GM21447 (cell line): ENCODE data around the gene LRRN4.
"Not testable (repeated sequence)": the region's sequence is repeated elsewhere in the genome, so short reads cannot be mapped to it uniquely, and the experiment has no call there.

ENCODE experiments used
- ATAC-seq: cut with Tn5 transposase; IDR thresholded peaks from one replicate; pipeline ENCODE4 v1.9.1; 2021; ENCODE audit not compliant: unreplicated experiment

Gene LRRN4

GRCh38 chr20:6060213-6060612 lies 6.4 kb upstream of the LRRN4 start:
- ATAC-seq, result no peak

- no peak for ATAC-seq
Measured at GRCh38 chr20:6058684-6059295, 4.9 kb upstream of the LRRN4 start.

GRCh38 chr20:6057691-6058090 lies 3.8 kb upstream of the LRRN4 start:
- ATAC-seq, result no peak

GRCh38 chr20:6057139-6057538 lies 3.3 kb upstream of the LRRN4 start:
- ATAC-seq, result no peak

- no peak for ATAC-seq
Measured at GRCh38 chr20:6055981-6056569, 2.2 kb upstream of the LRRN4 start.

- no peak for ATAC-seq
Measured at GRCh38 chr20:6055161-6055783, 1.4 kb upstream of the LRRN4 start.

GRCh38 chr20:6054689-6055051 lies 810 bp upstream of the LRRN4 start:
- ATAC-seq, result not testable (repeated sequence)

GRCh38 chr20:6053064-6053775 lies 640 bp downstream of the LRRN4 start:
- no peak for ATAC-seq

- ATAC-seq, result no peak
Measured at GRCh38 chr20:6051505-6051904, 2.4 kb downstream of the LRRN4 start.

GRCh38 chr20:6048391-6048790 lies 5.5 kb downstream of the LRRN4 start:
- no peak for ATAC-seq

- ATAC-seq, result no peak
Measured at GRCh38 chr20:6046432-6046831, 7.4 kb downstream of the LRRN4 start.

- ATAC-seq, result no peak
Measured at GRCh38 chr20:6045566-6045965, 8.3 kb downstream of the LRRN4 start.

- ATAC-seq, result no peak
Measured at GRCh38 chr20:6044115-6044514, 9.7 kb downstream of the LRRN4 start.

GRCh38 chr20:6041808-6042265 lies 12.0 kb downstream of the LRRN4 start:
- no peak for ATAC-seq

GRCh38 chr20:6040958-6041807 lies 12.7 kb downstream of the LRRN4 start:
- ATAC-seq, result no peak

GRCh38 chr20:6040540-6040939 lies 13.3 kb downstream of the LRRN4 start:
- ATAC-seq, result no peak

GRCh38 chr20:6039766-6040165 lies 14.1 kb downstream of the LRRN4 start:
- no peak for ATAC-seq

GRCh38 chr20:6038256-6038655 lies 15.6 kb downstream of the LRRN4 start:
- ATAC-seq, result no peak

GRCh38 chr20:6037082-6037481 lies 16.8 kb downstream of the LRRN4 start:
- no peak for ATAC-seq

- ATAC-seq, result no peak
Measured at GRCh38 chr20:6036213-6036612, 17.6 kb downstream of the LRRN4 start.
